ENCODE data around the gene HPS1. TPM values are rescaled to one million over a fixed set of nuclear protein-coding genes. Genes with fewer than 3 reads are reported as not detected.

The HPS1 gene
- polyA plus RNA-seq, 1 of the 3 experiments (the other 2 are of a cell fraction) = 41.4 TPM

GRCh38 chr10:98456043-98456570 lies 9.4 kb upstream of the HPS1 start:
- Histone ChIP-seq H3K4me2 (no peak overlapping the region), H3K27me3 (ENCODE audit: insufficient read depth) (no peaks in the 10 kb centered on the region; the same call in 1 of the 2 replicates), H3K4me3 (ENCODE audit: low read depth in 2 of 2, low read length in 1 of 2) (no peak overlapping the region), H3K9ac (no peak overlapping the region), H3K9me3 (peaks cover 3% of the 10 kb centered on the region; the same call in 1 of the 2 replicates), H3K4me1 (ENCODE audit: control insufficient read depth in 1 of 2, insufficient read depth in 2 of 2, low read depth in 1 of 2, low read length in 1 of 2) (peaks cover 0 to 18% of the 10 kb centered on the region in 2 experiments; a peak in 2 of 4 replicates), H3K79me2 (ENCODE audit: insufficient read depth) (no peaks in the 10 kb centered on the region), H2AFZ (ENCODE audit: low read depth) (no peak overlapping the region), H4K20me1 (ENCODE audit: insufficient read depth) (no peaks in the 10 kb centered on the region), H3K27ac (ENCODE audit: low read depth in 2 of 2, low read length in 1 of 2) (no peak overlapping the region), H3K36me3 (replicated peaks in 1 of 2; ENCODE audit: control insufficient read depth in 1 of 2, insufficient read depth in 2 of 2, low read length in 1 of 2) (no peaks in the 10 kb centered on the region), H3F3A (replicated peaks; ENCODE audit: insufficient read depth) (peaks cover 4% of the 10 kb centered on the region), H3K9me2 (no peaks in the 10 kb centered on the region; the same call in 1 of the 2 replicates)
- DNase-seq = no peak
- 88% methylated on average over 4 of the region's 4 CpGs for WGBS (ENCODE audit: low lambda C conversion rate)
- CTCF ChIA-PET = interaction anchor here (0.8 to 1.3 kb wide), 3 partner anchors 11 to 213 kb away, joined by 4 to 7 read pairs (median 5); no protein-coding TSS in a partner anchor
- TF ChIP-seq EZH2phosphoT487 (IDR thresholded peaks at IDR 0.05; ENCODE audit: borderline replicate concordance, low read depth) = no peak
- no peak for TF ChIP-seq RXRA (IDR thresholded peaks at IDR 0.05; ENCODE audit: borderline replicate concordance, low read depth)
- no peak for TF ChIP-seq FOXM1 (IDR thresholded peaks at IDR 0.05; ENCODE audit: low read depth)
- no peak for TF ChIP-seq NFIC (IDR thresholded peaks at IDR 0.05; ENCODE audit: borderline replicate concordance)
- no peak for TF ChIP-seq TEAD4 (IDR thresholded peaks at IDR 0.05; ENCODE audit: borderline replicate concordance, insufficient read depth)
- no peak for TF ChIP-seq NRF1 (IDR thresholded peaks at IDR 0.05; ENCODE audit: low read depth, low read length)
- no peak for TF ChIP-seq RAD21 (IDR thresholded peaks at IDR 0.05; ENCODE audit: low read length)
- TF ChIP-seq RCOR1 (IDR thresholded peaks at IDR 0.05; ENCODE audit: low read length) = no peak
- no peak for TF ChIP-seq ZBTB33 (IDR thresholded peaks at IDR 0.05; ENCODE audit: borderline replicate concordance, low read depth)
- TF ChIP-seq, protein P1, sequence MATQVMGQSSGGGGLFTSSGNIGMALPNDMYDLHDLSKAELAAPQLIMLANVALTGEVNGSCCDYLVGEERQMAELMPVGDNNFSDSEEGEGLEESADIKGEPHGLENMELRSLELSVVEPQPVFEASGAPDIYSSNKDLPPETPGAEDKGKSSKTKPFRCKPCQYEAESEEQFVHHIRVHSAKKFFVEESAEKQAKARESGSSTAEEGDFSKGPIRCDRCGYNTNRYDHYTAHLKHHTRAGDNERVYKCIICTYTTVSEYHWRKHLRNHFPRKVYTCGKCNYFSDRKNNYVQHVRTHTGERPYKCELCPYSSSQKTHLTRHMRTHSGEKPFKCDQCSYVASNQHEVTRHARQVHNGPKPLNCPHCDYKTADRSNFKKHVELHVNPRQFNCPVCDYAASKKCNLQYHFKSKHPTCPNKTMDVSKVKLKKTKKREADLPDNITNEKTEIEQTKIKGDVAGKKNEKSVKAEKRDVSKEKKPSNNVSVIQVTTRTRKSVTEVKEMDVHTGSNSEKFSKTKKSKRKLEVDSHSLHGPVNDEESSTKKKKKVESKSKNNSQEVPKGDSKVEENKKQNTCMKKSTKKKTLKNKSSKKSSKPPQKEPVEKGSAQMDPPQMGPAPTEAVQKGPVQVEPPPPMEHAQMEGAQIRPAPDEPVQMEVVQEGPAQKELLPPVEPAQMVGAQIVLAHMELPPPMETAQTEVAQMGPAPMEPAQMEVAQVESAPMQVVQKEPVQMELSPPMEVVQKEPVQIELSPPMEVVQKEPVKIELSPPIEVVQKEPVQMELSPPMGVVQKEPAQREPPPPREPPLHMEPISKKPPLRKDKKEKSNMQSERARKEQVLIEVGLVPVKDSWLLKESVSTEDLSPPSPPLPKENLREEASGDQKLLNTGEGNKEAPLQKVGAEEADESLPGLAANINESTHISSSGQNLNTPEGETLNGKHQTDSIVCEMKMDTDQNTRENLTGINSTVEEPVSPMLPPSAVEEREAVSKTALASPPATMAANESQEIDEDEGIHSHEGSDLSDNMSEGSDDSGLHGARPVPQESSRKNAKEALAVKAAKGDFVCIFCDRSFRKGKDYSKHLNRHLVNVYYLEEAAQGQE (IDR thresholded peaks at IDR 0.05; ENCODE audit: low read depth, low read length) = no peak
- POLR2A ChIA-PET = no interaction called here

DNA sequence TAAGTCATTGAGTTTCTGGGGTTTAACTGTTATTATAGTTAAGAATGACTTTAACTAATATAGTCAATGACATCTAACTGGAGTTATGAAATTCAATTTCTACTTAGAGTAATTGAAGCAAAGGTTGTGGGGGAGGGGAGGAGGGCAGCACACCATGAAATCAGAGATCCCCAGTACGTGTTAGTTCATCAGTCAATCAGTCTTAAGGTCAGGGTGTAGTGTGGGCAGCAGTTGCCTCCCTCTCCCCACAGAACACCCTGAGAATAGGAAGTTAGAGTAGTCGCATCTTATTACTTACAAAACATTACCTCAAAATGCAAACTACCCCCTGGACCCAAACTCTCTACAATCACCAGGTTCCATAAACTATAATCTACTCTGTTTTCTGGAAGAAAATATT lies 7.0 kb upstream of the HPS1 start:
- no peak overlapping the region for H3K9ac ChIP-seq
- H3K9me2 ChIP-seq = no peaks in the 10 kb centered on the region; the same call in 1 of the 2 replicates
- H3K79me2 ChIP-seq (ENCODE audit: insufficient read depth) = no peaks in the 10 kb centered on the region
- no peak overlapping the region for H2AFZ ChIP-seq (ENCODE audit: low read depth)
- no peak for DNase-seq
- WGBS (ENCODE audit: low lambda C conversion rate) = 61% methylated on average over 2 of the region's 2 CpGs
- no peak overlapping the region for H3K4me2 ChIP-seq
- no peak for TF ChIP-seq USF2 (IDR thresholded peaks at IDR 0.05; ENCODE audit: borderline replicate concordance, low read depth, low read length)
- TF ChIP-seq TCF12 (IDR thresholded peaks at IDR 0.05) = no peak
- TF ChIP-seq RAD21 (IDR thresholded peaks at IDR 0.05; ENCODE audit: low read length) = no peak
- TF ChIP-seq, protein P2, sequence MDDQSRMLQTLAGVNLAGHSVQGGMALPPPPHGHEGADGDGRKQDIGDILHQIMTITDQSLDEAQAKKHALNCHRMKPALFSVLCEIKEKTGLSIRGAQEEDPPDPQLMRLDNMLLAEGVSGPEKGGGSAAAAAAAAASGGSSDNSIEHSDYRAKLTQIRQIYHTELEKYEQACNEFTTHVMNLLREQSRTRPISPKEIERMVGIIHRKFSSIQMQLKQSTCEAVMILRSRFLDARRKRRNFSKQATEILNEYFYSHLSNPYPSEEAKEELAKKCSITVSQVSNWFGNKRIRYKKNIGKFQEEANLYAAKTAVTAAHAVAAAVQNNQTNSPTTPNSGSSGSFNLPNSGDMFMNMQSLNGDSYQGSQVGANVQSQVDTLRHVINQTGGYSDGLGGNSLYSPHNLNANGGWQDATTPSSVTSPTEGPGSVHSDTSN (IDR thresholded peaks at IDR 0.05) = no peak
- no peak for TF ChIP-seq SMC3 (IDR thresholded peaks at IDR 0.05; ENCODE audit: low read depth, low read length)
- no peak for TF ChIP-seq GABPA (IDR thresholded peaks at IDR 0.05; ENCODE audit: low read depth)
- no peak for TF ChIP-seq CHD2 (IDR thresholded peaks at IDR 0.05; ENCODE audit: low read length, partially characterized antibody)
- TF ChIP-seq NFIC (IDR thresholded peaks at IDR 0.05; ENCODE audit: borderline replicate concordance) = no peak
- no peak for TF ChIP-seq NRF1 (IDR thresholded peaks at IDR 0.05; ENCODE audit: low read depth, low read length)
- H3K36me3 ChIP-seq (replicated peaks in 1 of 2; ENCODE audit: control insufficient read depth in 1 of 2, insufficient read depth in 2 of 2, low read length in 1 of 2) = no peaks in the 10 kb centered on the region
- H4K20me1 ChIP-seq (ENCODE audit: insufficient read depth) = no peaks in the 10 kb centered on the region
- no peak overlapping the region for H3K4me3 ChIP-seq (ENCODE audit: low read depth in 2 of 2, low read length in 1 of 2)
- H3K27me3 ChIP-seq (ENCODE audit: insufficient read depth) = no peaks in the 10 kb centered on the region; the same call in 1 of the 2 replicates
- no peaks in the 10 kb centered on the region for H3F3A ChIP-seq (replicated peaks; ENCODE audit: insufficient read depth)
- peaks cover 4% of the 10 kb centered on the region; the same call in 1 of the 2 replicates for H3K9me3 ChIP-seq
- peaks cover 0 to 3% of the 10 kb centered on the region in 2 experiments; a peak in 1 of 4 replicates for H3K4me1 ChIP-seq (ENCODE audit: control insufficient read depth in 1 of 2, insufficient read depth in 2 of 2, low read depth in 1 of 2, low read length in 1 of 2)
- CTCF ChIA-PET = interaction anchor here (1.3 kb wide), 1 partner anchor 113 kb away, joined by 3 read pairs; no protein-coding TSS in a partner anchor
- POLR2A ChIA-PET = no interaction called here
- H3K27ac ChIP-seq (ENCODE audit: low read depth in 2 of 2, low read length in 1 of 2) = no peak overlapping the region

Measured in SK-N-SH (cell line).